ENCODE results near the gene HNRNPL.
A peak's percentile ranks its signal among the peaks of the same experiment; 100 is the strongest.
"Not testable (repeated sequence)": the region's sequence is repeated elsewhere in the genome, so short reads cannot be mapped to it uniquely, and the experiment has no call there.

Gene HNRNPL

DNA sequence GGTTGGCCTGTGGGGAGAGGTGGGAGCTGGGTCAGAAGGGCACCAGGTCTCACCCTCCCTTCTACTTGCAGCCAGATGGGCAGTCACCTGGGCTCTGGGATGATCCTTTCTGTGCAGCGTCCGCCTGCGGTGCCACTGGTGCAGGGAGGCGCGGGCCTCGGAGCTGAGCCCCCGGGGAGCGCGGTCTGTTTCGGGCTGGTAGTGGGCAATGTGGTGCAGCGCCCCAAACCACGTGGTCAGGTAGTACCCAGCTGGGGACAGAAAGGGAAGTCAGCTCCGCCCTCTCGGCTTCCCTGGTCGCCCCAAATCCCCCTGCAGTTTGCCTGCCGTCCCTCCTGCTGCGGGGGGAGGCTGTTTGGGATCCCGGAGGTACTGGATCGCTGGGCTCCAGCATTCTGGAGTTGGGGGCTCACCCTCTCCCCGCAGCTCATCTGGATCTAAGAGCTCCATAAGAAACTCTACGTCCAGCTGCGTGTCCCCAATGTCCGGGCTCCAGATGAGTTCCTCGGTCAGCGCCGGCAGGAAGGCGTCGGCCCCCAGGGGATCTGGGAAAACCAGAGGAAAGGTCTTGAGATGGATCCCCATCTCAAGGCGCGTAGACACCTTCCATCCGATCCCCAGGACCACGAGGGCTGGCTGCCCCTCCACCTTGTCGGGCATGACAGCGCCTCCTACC lies 19.5 kb upstream of the HNRNPL start:
- DNase-seq: no peak

DNA sequence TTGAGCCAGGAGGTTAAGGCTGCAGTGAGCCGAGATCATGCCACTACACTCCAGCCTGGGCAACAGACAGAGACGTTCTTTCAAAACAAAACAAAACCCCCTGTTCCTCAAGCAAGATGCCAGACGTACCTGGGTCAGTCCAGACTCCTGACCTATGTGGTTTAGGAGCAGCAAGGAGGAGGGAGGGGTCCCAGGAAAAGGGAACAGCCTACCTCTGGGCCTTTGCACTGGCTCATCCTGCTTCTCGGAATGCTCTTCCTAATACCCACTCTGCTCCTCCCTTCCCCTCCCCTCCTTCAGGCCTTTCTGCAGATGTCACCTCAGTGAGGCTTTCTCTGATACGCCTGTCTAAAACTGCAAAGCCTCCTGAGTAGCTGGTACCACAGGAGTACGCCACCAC lies 18.8 kb upstream of the HNRNPL start:
- DNase-seq: no peak

DNA sequence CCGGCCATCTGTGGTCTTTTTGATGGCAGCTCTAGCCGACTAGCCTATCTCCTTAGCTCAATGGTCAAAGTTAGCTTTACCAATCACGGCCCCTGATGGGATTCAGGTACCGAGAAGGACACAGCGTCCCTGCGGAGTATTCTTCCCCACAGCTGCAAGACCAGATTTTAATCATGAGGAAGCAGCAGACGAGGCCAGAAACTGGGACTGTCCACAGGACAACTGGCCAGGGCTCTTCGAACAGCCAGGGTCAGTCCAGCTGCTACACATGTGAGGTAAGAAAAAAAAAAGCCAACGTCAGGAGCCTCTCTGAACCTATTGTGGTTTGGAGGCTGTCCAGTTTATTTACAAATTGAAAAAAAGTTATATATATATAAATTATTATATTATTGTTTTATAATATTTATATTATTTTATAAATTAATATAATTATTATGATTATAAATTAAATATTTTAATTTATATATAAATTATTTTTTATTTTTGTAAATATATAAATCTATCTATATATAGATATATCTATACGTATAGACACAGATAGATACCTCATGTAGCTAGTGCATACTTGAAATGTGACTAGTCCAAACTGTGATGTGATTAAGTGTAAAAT lies 17.5 kb upstream of the HNRNPL start:
- DNase-seq: no peak

DNA sequence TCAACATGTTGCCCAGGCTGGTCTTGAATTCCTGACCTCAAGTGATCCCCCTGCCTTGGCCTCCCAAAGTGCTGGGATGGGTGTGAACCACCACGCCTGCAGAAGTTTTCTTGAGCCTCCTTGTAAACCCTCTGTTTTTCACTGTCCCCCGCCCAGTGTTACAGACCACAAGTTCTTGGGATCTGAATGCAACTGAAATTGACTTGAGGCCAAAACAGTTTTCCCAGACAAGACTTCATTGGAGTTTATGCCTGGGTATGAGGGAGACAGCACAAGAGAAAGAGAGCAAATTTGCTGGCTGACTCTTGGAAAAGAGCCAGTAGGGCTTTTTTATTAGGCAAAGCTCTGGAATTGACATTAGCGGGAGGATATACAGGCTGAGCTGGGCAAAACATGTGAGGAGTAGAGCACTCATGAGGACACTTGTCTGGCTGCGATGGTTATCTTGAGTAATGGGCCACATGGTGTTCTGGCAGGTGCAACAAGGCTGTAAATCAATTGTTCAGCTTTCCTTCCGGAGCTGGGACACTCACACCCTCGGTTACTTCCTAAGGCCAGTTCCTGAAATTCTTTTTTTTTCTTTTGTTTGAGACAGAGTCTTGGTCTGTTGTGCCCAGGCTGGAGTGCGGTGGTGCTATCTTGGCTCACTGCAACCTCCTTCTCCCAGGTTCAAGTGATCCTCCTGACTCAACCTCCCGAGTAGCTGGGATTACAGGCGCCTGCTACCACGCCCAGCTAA lies 12.7 kb upstream of the HNRNPL start:
- DNase-seq: peak; percentile 11

DNA sequence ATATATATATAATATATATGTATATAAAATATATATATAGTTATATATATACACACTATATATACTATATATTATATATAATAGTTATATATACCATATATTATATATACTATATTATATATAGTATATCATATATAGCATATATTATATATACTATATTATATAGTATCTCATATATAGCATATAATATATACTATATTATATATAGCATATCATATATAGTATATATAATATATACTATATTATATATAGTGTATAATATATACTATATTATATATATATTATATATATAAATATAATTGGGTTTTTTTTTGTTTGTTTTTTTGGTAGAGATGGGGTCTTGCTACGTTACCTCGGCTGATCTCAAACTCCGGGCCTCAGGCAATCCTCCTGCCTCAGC lies 11.6 kb upstream of the HNRNPL start:
- no peak for DNase-seq

DNA sequence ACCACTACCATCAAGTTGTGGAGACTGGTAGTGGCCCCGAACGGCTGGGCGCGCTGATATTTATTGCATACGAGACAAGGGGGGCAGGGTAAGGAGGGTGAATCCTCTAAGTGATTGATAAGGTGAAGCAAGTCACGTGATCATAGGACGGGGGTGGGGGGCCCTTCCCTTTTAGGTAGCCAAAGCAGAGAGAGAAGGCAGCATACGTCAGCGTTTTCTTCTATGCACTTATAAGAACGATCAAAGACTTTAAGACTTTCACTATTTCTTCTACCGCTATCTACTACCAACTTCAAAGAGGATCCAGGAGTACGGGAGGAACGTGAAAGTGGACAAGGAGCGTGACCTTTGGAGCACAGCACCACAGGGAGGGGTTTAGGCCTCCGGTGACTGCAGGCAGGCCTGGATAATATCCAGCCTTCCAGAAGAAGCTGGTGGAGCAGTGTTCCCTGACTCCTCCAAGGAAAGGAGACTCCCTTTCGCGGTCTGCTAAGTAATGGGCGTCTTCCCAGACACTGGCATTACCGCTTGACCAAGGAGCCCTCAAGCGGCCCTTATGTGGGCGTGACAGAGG lies 9.9 kb upstream of the HNRNPL start:
- not testable (repeated sequence) for DNase-seq

DNA sequence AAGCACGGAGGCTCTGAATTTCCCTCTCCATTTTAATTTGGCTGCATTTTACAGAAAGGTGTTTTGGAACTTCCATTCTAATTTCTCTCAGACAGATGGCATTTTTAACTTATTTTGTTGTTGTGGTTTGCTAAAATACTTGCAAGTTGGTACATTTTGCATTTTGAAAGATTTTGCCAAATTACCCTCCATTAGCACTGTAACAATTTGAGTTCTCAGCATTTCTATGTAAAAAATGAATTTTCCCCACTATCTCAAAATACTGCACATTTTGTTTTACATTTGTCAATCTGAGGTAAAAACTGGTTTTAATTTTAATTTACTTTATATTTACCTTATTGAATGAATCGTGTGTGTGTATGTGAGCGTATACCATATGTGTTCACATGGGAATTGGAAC lies 7.0 kb upstream of the HNRNPL start:
- no peak for DNase-seq

DNA sequence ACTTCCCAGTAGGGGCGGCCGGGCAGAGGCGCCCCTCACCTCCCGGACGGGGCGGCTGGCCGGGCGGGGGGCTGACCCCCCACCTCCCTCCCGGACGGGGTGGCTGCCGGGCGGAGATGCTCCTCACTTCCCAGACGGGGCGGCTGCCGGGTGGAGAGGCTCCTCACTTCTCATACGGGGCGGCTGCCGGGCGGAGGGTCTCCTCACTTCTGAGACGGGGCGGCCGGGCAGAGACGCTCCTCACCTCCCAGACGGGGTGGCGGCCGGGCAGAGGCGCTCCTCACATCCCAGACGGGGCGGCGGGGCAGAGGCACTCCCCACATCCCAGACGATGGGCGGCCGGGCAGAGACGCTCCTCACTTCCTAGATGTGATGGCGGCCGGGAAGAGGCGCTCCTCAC lies 6.0 kb upstream of the HNRNPL start:
- not testable (repeated sequence) for DNase-seq

DNA sequence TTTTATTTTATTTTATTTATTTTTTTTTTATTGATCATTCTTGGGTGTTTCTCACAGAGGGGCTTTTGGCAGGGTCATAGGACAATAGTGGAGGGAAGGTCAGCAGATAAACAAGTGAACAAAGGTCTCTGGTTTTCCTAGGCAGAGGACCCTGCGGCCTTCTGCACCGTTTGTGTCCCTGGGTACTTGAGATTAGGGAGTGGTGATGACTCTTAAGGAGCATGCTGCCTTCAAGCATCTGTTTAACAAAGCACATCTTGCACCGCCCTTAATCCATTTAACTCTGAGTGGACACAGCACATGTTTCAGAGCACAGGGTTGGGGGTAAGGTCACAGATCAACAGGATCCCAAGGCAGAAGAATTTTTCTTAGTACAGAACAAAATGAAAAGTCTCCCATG lies 5.2 kb upstream of the HNRNPL start:
- not testable (repeated sequence) for DNase-seq

DNA sequence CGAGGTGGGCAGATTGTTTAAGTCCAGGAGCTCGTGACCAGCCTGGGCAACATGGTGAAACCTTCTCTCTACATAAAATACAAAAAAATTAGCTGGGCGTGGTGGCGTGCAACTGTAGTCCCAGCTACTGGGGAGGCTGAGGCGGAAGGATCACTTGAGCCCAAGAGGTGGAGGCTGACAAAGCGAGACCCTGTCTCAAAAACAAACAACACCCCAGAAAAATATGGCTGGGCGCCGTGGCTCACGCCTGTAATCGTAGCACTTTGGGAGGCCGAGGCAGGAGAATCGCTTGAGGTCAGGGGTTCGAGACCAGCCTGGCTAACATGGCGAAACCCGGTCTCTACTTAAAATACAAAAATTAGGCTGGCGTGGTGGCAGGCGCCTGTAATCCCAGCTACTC lies 3.4 kb upstream of the HNRNPL start:
- no peak for DNase-seq

DNA sequence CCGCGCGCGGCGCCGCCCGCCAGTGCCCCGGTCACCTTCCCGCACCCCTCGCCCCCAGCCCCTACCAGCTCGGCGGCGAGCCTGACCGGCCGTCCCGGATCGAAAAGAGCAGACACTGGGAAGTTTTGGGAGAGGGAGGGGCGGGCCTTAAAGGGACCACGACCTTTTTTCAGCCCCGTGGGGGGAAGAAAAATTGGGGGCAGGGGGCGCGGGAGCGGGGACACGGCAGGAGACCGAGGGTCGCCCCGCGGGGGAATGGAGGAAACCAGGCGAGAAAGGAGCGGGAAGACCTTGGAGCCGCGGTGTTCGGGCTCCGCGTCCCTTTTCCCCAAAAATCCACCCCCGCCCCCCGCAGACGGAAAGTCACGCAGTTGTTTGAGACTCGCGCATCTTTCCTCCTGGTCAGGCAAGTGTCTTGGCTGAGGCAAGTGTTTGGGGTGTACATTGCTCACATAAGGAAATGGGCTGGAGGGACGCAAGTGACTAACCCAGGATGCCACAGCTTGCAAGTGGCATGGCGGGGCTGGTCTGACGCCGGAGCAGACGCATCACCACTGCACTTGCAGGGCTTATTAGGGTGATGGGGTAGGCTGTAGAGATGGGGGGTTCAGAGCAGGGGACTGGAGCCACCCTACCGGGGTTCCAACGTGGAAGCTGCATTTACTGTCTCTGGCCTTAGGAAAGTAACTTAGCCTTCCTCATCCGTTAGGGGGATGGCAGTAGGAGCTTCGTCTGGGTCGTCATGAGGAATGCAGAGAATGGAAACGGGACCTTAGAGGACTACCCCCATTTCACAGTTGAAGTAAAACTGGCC lies 2.7 kb upstream of the HNRNPL start:
- no peak for DNase-seq

DNA sequence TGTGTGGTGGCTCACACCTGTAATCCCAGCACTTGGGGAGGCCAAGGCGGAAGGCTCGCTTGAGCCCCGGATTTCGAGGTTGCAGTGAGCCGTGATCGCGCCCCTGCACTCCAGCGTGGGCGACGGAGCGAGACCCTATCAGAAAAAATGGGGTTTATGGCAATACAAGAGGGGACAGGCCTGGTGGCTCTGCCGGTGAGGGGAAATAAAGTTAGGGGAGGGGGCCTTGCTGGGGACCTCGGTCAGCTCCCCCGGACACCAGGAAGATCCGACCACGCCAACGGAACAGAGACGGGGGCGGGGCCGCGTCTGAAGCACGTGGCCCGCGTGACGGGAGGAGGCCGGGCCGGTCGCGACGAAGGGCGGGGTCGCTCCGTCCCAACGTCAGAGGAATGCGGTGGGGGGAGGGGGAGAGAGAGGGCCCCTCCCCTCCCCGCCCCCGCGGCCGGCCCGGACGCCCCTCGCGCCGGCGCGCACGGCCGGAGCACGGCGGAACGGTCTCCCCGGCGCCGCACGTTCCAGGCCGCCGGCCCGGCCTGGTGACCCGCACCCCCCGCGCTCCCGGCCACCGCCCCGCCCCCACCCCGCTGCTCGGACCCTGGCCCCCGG lies 1.9 kb upstream of the HNRNPL start:
- peak; percentile 89 for DNase-seq

DNA sequence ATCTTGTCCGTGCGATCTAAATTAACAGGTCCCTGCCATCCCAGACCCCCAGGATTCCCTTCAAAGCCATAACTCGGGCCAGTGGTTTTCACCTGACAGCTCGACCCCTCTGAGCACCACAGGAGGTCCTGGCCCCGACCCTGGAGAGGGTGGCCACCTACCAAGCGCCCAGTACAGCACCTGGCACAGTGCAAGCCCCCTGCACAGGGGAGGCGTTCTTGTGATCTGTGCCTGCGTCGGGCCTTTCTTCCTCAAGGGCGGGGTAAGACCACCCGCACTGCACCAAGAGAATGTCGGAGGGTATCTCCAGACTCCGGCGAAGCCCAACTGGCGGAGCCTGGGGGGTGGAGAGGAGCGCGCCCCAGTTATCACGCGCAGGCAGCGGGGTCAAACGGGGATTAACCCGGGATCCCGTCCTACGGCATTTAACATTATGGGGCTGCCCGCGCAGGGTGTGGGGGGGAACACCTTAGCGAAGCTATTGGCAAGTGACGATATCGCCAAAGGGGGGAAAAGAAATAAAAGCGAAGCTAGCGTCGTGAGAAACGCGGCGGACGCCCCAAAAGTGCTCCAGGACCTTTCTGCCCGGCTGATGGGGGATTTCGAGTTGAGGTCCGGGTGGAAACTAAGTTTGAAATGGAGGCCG lies 1.3 kb upstream of the HNRNPL start:
- no peak for DNase-seq

DNA sequence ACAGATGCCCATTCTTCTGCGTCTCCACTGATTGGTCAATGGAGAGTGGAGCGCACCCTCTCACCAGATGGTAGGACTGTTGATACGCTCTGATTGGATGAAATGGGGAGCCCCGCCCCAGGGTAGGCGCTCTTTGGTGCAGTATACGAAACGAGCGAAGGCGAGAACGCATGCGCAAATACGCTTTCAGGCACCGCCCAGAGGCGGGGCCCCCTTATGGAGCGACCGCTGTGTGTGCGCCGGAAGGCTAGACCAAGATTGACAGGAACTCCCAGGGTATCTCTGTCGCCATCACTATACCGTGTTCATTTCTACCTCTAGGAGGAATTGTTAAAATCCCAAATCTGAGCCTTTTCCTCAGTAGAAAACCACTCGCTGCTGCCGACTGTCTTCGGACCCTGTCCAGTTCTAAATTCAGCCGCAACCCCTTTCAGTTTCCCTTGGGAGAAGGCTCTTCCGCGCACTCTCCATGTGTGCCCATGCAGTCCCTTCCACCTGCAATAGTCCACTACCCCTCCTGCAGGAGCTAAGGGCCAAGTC lies 720 bp upstream of the HNRNPL start:
- DNase-seq: no peak

DNA sequence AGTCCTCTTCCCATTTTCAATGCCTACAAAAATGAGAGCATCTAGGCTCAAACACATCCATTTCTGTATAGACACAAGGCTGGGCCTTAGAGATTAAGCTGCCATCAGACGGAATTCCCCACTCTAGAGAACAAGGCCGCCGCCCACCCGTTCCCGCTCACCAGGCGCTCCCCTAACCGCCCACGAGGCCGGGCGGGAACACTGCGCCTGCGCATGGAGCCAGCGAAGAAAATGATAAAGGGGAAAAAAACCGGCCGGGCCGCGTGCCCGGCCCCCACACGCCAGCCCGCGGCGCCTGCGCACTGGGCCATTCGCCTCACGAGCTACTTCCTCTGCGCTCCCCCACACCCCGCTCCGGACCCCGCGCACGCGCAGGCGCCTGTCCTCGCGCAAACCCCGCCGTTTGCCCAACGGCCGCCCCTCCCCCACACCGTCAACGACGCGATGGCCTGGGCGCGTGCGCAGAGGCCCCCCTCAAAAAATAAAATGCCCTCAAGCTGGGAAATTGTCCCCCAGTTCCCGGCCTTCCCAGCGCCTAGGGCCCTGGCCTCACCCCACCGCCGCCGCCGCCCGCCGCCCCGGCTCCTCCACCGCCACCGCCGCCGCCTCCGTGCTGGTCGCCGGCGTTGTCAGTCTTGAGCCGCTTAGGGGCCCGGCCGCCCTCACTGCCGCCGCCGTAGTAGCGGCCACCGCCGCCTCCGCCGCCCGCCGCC lies 483 bp downstream of the HNRNPL start:
- peak; percentile 96 for DNase-seq

DNA sequence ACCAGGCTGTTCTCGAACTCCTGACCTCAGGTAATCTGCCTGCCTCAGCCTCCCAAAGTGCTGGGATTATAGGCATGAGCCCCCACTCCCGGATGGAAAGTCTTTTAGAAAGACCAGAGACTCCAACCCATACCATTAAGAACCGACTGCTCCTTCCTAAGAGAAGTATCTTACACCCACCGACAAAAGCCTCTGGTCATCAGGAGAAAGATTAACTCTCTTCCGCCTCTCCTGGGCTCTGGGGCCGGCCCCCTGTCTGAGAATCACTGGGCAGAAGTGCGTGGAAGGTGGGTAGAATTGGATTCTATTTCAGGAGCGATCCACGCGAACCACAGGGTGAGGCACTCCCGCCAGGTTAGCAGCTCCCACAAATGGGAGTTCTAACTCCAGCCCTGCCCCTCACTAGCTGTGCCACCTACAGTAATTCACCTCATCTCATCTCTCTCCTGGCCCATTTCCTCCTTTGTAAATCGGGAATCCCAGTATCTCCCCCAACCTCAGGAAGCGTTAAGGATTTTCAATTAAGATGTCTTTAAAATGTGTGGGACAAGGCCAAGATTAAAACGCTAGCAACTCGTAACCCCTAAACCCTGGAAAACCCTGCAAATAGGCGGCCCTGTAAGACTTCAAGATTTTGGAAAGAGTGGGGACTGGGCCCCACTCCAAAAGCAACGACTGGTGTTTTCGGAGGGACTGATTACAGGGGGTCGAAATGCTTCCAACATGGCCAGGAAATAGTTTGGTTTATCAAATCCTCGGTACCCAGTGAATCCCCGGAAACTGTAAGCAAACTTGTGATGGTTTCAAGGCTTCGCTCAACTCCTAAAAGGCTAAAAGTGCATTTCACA lies 1.3 kb downstream of the HNRNPL start:
- DNase-seq: no peak

DNA sequence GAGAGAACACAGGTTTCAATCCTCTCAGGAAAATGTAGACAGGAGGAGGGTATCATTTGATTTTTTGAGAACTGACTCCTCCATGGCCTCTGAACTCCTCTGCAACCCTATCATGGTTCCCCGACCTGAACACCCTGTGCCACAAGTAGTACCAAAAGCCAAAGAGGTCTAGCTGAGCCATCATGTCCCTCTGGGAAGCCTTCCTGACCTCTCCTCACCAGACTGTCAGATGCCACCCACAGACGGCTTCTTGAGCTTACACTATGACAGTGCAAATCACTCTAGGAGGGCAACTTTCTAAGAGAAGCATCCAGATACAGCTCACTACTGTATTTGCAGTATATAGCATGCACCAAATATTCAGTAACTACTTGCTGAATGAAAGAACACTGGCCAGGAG lies 3.7 kb downstream of the HNRNPL start:
- DNase-seq: no peak

DNA sequence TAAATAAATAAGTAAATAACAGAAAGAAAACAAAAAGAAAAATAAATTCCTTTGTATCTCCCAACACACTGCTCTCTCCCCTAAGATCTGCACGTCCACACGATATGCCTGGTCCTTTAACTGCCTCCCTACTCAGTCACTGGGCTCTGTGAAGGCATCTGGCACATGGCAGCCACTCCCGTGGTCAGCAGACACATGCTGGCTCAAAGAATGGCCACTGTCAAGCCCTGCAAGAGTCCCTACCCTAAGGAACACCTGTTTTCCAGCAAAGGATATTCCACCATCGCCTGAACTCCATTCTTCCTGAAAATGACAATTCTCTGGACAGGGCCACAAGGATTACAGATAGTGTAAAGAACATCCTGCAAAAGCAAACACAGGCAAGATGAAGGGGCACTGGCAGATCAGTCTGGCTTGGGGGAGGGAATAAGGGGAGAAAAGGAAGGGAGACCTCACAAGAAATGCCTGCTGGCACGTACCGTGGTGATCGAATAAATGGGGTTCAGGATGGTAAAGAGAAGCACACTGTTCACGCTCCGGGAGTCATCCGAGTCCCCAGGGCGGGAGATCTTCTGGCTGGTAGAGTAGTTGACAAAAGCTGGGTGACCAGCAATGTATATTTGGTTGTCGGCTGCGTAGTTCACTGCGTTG lies 4.3 kb downstream of the HNRNPL start:
- DNase-seq: no peak

DNA sequence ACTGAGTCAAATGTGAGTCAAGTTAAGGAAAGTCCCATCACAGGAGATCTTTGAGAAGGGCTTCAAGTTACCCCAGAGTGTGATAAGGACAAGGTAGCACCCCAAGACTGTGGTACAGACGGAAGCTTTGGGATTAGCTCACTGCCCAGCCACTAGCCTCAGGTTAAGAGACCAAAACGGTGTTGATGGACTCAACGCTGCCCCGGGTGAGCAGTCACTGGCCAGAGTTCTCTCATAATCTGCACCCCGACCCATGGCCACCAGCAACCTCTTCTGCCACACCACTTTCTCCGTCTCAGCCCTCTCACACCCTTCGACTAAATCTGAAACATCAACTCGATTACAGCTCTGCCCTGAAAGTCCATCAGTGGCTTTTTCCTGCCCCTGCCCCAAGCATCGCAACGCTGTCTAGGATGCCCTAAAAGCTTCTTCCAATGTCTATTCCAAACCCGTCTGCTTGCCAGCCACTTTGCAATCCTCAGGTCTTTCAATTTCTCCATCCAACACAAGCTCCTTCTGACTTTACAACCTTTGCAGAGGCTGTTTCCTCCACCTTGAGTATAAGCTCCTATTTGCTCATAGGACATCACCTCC lies 5.6 kb downstream of the HNRNPL start:
- DNase-seq: no peak
